ENCODE measurements around the gene TLE4. TPM values are rescaled to one million over a fixed set of nuclear protein-coding genes. Genes with fewer than 3 reads are reported as not detected.

TLE4 gene
- total and polyA plus RNA-seq, 2 of the 13 experiments (the other 11 are each of a cell fraction or from before 2014, with no cell fraction given): 2.0 to 2.3 TPM

GRCh38 chr9:79736051-79736450 lies 164.3 kb downstream of the TLE4 start:
- Histone ChIP-seq H4K20me1 (ENCODE audit: insufficient read depth, low read length) (no peaks in the 10 kb centered on the region), H3K9me3 (ENCODE audit: low read length) (peaks cover 31% of the 10 kb centered on the region), H3K27ac (ENCODE audit: extremely low read length, insufficient read depth, low read length) (no peak overlapping the region), H3K27me3 (ENCODE audit: control insufficient read depth in 1 of 2, insufficient read depth in 2 of 2, low read length in 2 of 2) (0 out of 5 replicates have a peak, but pooled peaks cover 0 to 1% of the 10 kb centered on the region in 2 experiments), H3K9ac (ENCODE audit: insufficient read depth, low read depth, low read length) (no peak overlapping the region), H3K4me3 (replicated peaks in 1 of 3; ENCODE audit: insufficient read depth in 1 of 3, low read depth in 2 of 3, low read length in 3 of 3) (no peak overlapping the region), H3K4me2 (ENCODE audit: low read depth, low read length) (no peak overlapping the region), H3K4me1 (ENCODE audit: insufficient read depth, low read length) (no peaks in the 10 kb centered on the region), H2AFZ (ENCODE audit: low read length) (no peak overlapping the region), H3K79me2 (ENCODE audit: insufficient read depth, low read length) (no peaks in the 10 kb centered on the region), H3K36me3 (replicated peaks in 1 of 2; ENCODE audit: control insufficient read depth in 1 of 2, insufficient read depth in 2 of 2, low read length in 2 of 2) (no peaks in the 10 kb centered on the region)
- in situ Hi-C loops (cut with HindIII; ENCODE audit: extremely low pct_ligation_motif_present, low pct_unique_long_range_greater_than_20kb) (no loop called here), intact Hi-C loops (cut with micrococcal nuclease; ENCODE audit: unreplicated experiment) (no loop called here)
- ChIA-PET POLR2A (no interaction called here), CTCF (ENCODE audit: low intra/inter-chr PET ratio, low total read pairs) (no interaction called here)
- no peak for ATAC-seq
- WGBS (ENCODE audit: low lambda C conversion rate): 8% methylated on average over 5 of the region's 5 CpGs
- no TSS peak for BruUV-seq (replicated peaks)
- DNase-seq (ENCODE audit: low spot score): no peak
- no peak for TF ChIP-seq ZNF24 (IDR thresholded peaks at IDR 0.05)
- no peak for TF ChIP-seq ZNF776 (CRISPR knock-in tag; IDR thresholded peaks at IDR 0.05)
- TF ChIP-seq ZFP36L1 (CRISPR knock-in tag; IDR thresholded peaks at IDR 0.05): no peak
- no peak for TF ChIP-seq ZNF558 (CRISPR knock-in tag; IDR thresholded peaks at IDR 0.05; ENCODE audit: borderline replicate concordance)
- TF ChIP-seq PAWR (CRISPR knock-in tag; IDR thresholded peaks at IDR 0.05; ENCODE audit: borderline replicate concordance): no peak
- TF ChIP-seq MED1 (CRISPR knock-in tag; IDR thresholded peaks at IDR 0.05): no peak
- no peak for TF ChIP-seq ZBTB34 (CRISPR knock-in tag; IDR thresholded peaks at IDR 0.05)
- TF ChIP-seq ARNT2 (CRISPR knock-in tag; IDR thresholded peaks at IDR 0.05; ENCODE audit: low read depth): no peak
- FAIRE-seq: no peak

GRCh38 chr9:79741381-79741780 lies 169.6 kb downstream of the TLE4 start:
- in situ Hi-C loops (cut with HindIII; ENCODE audit: extremely low pct_ligation_motif_present, low pct_unique_long_range_greater_than_20kb) (no loop called here), intact Hi-C loops (cut with micrococcal nuclease; ENCODE audit: unreplicated experiment) (no loop called here)
- peaks cover 26% of the 10 kb centered on the region for H3K9me3 ChIP-seq (ENCODE audit: low read length)
- ChIA-PET CTCF (ENCODE audit: low intra/inter-chr PET ratio, low total read pairs) (no interaction called here), POLR2A (no interaction called here)
- H3K4me2 ChIP-seq (ENCODE audit: low read depth, low read length): no peak overlapping the region
- no peak overlapping the region for H3K27ac ChIP-seq (ENCODE audit: extremely low read length, insufficient read depth, low read length)
- no peak for ATAC-seq
- 0% methylated on average over 3 of the region's 3 CpGs for WGBS (ENCODE audit: low lambda C conversion rate)
- no peak overlapping the region for H3K9ac ChIP-seq (ENCODE audit: insufficient read depth, low read depth, low read length)
- 0 out of 5 replicates have a peak, but pooled peaks cover 0 to 1% of the 10 kb centered on the region in 2 experiments for H3K27me3 ChIP-seq (ENCODE audit: control insufficient read depth in 1 of 2, insufficient read depth in 2 of 2, low read length in 2 of 2)
- H3K4me3 ChIP-seq (replicated peaks in 1 of 3; ENCODE audit: insufficient read depth in 1 of 3, low read depth in 2 of 3, low read length in 3 of 3): no peak overlapping the region
- BruUV-seq (replicated peaks): no TSS peak
- no peak for DNase-seq (ENCODE audit: low spot score)
- H2AFZ ChIP-seq (ENCODE audit: low read length): no peak overlapping the region
- H3K79me2 ChIP-seq (ENCODE audit: insufficient read depth, low read length): no peaks in the 10 kb centered on the region
- H3K36me3 ChIP-seq (replicated peaks in 1 of 2; ENCODE audit: control insufficient read depth in 1 of 2, insufficient read depth in 2 of 2, low read length in 2 of 2): no peaks in the 10 kb centered on the region
- no peaks in the 10 kb centered on the region for H3K4me1 ChIP-seq (ENCODE audit: insufficient read depth, low read length)
- no peaks in the 10 kb centered on the region for H4K20me1 ChIP-seq (ENCODE audit: insufficient read depth, low read length)
- FAIRE-seq: no peak
- no peak for TF ChIP-seq MAZ (IDR thresholded peaks at IDR 0.05; ENCODE audit: borderline replicate concordance, low read depth, low read length)
- no peak for TF ChIP-seq MAZ (CRISPR knock-in tag; IDR thresholded peaks at IDR 0.05; ENCODE audit: low read depth)
- TF ChIP-seq SETDB1 (CRISPR knock-in tag; IDR thresholded peaks at IDR 0.05; ENCODE audit: borderline replicate concordance): no peak
- no peak for TF ChIP-seq ZNF563 (CRISPR knock-in tag; IDR thresholded peaks at IDR 0.05)
- TF ChIP-seq NR3C1 (CRISPR knock-in tag; IDR thresholded peaks at IDR 0.05): no peak
- no peak for TF ChIP-seq NFRKB (IDR thresholded peaks at IDR 0.05)
- no peak for TF ChIP-seq GMEB1 (CRISPR knock-in tag; IDR thresholded peaks at IDR 0.05; ENCODE audit: borderline replicate concordance)
- TF ChIP-seq NRL (CRISPR knock-in tag; IDR thresholded peaks at IDR 0.05; ENCODE audit: borderline replicate concordance): no peak
- no peak for TF ChIP-seq FOXK1 (CRISPR knock-in tag; IDR thresholded peaks at IDR 0.05; ENCODE audit: borderline replicate concordance, low read depth)
- TF ChIP-seq POLR2AphosphoS5 (IDR thresholded peaks at IDR 0.05; ENCODE audit: low read depth, low read length): no peak
- no peak for TF ChIP-seq HNRNPLL (IDR thresholded peaks at IDR 0.05; ENCODE audit: low read depth, low read length, poor library complexity, severe bottlenecking)

All from HepG2 (cell line).